ENCODE measurements around the gene LYRM4. TPM values are rescaled to one million over a fixed set of nuclear protein-coding genes. Genes with fewer than 3 reads are reported as not detected.

LYRM4 gene
- polyA plus RNA-seq, 2 of the 4 experiments (the other 2 are of a cell fraction) = 25.6 to 43.3 TPM

DNA sequence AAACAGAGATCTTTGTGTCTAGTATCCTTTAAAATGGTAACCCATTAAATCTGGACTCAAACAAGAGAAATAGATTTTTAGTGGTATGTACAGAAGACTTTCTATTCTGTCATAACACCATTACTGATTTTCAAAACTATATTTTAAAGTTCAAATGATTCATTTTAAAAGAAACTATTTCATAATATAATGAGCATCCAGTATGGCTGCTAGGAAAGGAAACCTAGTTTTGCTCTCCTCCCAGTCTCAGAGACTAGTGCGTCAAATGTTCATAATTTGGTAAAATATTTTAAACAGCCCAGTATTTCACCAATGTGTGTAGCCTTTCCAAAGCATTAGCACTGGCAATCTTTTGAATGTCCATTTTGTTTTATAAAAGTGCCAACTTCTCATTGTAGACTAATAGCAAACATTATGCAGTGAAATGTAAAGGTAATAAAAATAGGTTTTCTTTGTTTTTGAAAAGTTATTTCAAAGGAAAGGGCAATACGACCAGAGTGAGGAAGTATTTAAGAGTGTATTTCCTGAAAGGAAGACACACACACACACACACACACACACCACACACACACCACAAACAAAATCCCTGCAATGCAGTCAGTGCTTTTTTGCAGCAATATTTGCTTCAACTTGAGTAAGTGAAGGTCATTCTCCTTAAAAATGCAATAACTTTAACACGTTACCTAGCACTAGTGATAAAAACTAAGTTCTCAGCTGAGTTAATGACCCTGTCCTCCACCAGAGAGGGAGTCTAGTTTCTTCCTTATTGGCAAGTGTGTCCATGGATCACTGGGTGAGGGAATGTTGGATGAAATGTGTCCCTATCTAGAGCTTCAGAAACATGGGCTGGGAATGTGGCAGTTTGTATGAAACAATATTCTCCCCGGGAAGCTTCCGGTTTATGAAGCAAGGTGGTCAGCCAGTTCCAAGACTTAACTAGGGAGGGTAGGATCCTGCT is 171.0 kb downstream of the LYRM4 start:
- H3K9me3 ChIP-seq = no peaks in the 10 kb centered on the region
- no peak overlapping the region for H3K27ac ChIP-seq
- H3K4me2 ChIP-seq = no peak overlapping the region
- ChIA-PET CTCF (no interaction called here), POLR2A (no interaction called here)
- no peak for ATAC-seq
- TF ChIP-seq, protein P1, sequence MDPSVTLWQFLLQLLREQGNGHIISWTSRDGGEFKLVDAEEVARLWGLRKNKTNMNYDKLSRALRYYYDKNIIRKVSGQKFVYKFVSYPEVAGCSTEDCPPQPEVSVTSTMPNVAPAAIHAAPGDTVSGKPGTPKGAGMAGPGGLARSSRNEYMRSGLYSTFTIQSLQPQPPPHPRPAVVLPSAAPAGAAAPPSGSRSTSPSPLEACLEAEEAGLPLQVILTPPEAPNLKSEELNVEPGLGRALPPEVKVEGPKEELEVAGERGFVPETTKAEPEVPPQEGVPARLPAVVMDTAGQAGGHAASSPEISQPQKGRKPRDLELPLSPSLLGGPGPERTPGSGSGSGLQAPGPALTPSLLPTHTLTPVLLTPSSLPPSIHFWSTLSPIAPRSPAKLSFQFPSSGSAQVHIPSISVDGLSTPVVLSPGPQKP (IDR thresholded peaks at IDR 0.05; ENCODE audit: low read depth, low read length) = no peak
- TF ChIP-seq ZSCAN20 (CRISPR knock-in tag; IDR thresholded peaks at IDR 0.05) (no peak), HDAC2 (IDR thresholded peaks at IDR 0.05) (no peak), BHLHE40 (IDR thresholded peaks at IDR 0.05; ENCODE audit: low read depth, low read length) (no peak), HEYL (CRISPR knock-in tag; IDR thresholded peaks at IDR 0.05) (no peak), CBX2 (IDR thresholded peaks at IDR 0.05; ENCODE audit: borderline replicate concordance, low read depth) (no peak), HOXB13 (CRISPR knock-in tag; IDR thresholded peaks at IDR 0.05; ENCODE audit: low read depth) (no peak), FOSL2 (IDR thresholded peaks at IDR 0.05) (no peak), FOSL2 (CRISPR knock-in tag; IDR thresholded peaks at IDR 0.05) (no peak), KDM5A (IDR thresholded peaks at IDR 0.05) (no peak), CHD2 (IDR thresholded peaks at IDR 0.05; ENCODE audit: low read length, partially characterized antibody) (no peak), JUNB (IDR thresholded peaks at IDR 0.05) (no peak)
- TF ChIP-seq, protein P2, sequence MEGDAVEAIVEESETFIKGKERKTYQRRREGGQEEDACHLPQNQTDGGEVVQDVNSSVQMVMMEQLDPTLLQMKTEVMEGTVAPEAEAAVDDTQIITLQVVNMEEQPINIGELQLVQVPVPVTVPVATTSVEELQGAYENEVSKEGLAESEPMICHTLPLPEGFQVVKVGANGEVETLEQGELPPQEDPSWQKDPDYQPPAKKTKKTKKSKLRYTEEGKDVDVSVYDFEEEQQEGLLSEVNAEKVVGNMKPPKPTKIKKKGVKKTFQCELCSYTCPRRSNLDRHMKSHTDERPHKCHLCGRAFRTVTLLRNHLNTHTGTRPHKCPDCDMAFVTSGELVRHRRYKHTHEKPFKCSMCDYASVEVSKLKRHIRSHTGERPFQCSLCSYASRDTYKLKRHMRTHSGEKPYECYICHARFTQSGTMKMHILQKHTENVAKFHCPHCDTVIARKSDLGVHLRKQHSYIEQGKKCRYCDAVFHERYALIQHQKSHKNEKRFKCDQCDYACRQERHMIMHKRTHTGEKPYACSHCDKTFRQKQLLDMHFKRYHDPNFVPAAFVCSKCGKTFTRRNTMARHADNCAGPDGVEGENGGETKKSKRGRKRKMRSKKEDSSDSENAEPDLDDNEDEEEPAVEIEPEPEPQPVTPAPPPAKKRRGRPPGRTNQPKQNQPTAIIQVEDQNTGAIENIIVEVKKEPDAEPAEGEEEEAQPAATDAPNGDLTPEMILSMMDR (IDR thresholded peaks at IDR 0.05) = no peak
- TF ChIP-seq, protein P3, sequence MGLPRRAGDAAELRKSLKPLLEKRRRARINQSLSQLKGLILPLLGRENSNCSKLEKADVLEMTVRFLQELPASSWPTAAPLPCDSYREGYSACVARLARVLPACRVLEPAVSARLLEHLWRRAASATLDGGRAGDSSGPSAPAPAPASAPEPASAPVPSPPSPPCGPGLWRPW (IDR thresholded peaks at IDR 0.05) = no peak
- TF ChIP-seq, protein P4, sequence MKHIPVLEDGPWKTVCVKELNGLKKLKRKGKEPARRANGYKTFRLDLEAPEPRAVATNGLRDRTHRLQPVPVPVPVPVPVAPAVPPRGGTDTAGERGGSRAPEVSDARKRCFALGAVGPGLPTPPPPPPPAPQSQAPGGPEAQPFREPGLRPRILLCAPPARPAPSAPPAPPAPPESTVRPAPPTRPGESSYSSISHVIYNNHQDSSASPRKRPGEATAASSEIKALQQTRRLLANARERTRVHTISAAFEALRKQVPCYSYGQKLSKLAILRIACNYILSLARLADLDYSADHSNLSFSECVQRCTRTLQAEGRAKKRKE (CRISPR knock-in tag; IDR thresholded peaks at IDR 0.05; ENCODE audit: low read depth) = no peak
- H3K4me3 ChIP-seq = no peak overlapping the region
- 0 out of 3 replicates have a peak, but pooled peaks cover 5% of the 10 kb centered on the region for H3K4me1 ChIP-seq
- no peak for DNase-seq (ENCODE audit: low read depth in 1 of 2, low spot score in 1 of 2)
- WGBS (ENCODE audit: missing lambda C conversion rate) = 84% methylated on average over 5 of the region's 5 CpGs
- no peak for FAIRE-seq

DNA sequence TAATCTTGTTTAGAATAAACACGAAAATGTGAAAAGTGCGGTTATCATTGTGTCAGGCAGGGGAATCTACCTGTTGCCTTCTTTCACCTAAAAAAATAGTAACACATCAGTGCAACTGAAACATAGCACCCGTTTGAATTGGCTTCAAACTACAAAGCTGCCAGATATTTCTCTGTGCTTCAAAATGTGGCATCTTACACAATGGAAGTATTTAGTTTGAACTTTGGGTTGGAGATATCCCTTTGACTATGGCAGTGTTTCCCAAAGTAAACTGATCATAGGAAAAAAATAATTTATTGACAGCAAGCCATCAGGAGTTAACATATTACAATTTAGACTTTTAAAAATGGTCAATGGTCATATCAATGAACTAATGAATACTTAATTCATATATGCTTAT is 172.0 kb downstream of the LYRM4 start:
- no peaks in the 10 kb centered on the region for H3K9me3 ChIP-seq
- CTCF ChIA-PET = no interaction called here
- POLR2A ChIA-PET = no interaction called here
- TF ChIP-seq, protein P5, sequence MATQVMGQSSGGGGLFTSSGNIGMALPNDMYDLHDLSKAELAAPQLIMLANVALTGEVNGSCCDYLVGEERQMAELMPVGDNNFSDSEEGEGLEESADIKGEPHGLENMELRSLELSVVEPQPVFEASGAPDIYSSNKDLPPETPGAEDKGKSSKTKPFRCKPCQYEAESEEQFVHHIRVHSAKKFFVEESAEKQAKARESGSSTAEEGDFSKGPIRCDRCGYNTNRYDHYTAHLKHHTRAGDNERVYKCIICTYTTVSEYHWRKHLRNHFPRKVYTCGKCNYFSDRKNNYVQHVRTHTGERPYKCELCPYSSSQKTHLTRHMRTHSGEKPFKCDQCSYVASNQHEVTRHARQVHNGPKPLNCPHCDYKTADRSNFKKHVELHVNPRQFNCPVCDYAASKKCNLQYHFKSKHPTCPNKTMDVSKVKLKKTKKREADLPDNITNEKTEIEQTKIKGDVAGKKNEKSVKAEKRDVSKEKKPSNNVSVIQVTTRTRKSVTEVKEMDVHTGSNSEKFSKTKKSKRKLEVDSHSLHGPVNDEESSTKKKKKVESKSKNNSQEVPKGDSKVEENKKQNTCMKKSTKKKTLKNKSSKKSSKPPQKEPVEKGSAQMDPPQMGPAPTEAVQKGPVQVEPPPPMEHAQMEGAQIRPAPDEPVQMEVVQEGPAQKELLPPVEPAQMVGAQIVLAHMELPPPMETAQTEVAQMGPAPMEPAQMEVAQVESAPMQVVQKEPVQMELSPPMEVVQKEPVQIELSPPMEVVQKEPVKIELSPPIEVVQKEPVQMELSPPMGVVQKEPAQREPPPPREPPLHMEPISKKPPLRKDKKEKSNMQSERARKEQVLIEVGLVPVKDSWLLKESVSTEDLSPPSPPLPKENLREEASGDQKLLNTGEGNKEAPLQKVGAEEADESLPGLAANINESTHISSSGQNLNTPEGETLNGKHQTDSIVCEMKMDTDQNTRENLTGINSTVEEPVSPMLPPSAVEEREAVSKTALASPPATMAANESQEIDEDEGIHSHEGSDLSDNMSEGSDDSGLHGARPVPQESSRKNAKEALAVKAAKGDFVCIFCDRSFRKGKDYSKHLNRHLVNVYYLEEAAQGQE (IDR thresholded peaks at IDR 0.05) = no peak
- TF ChIP-seq, protein P2 (IDR thresholded peaks at IDR 0.05) = no peak
- no peak for TF ChIP-seq NR3C1 (IDR thresholded peaks at IDR 0.05)
- TF ChIP-seq CEBPB (IDR thresholded peaks at IDR 0.05) = no peak
- TF ChIP-seq, protein P4 (CRISPR knock-in tag; IDR thresholded peaks at IDR 0.05; ENCODE audit: low read depth) = no peak
- TF ChIP-seq ZNF302 (CRISPR knock-in tag; IDR thresholded peaks at IDR 0.05) = no peak
- H3K4me2 ChIP-seq = no peak overlapping the region
- WGBS (ENCODE audit: missing lambda C conversion rate) = 63% methylated on average over 3 of the region's 3 CpGs
- DNase-seq (ENCODE audit: low read depth in 1 of 2, low spot score in 1 of 2) (no peak), FAIRE-seq (no peak), ATAC-seq (no peak)
- no peak overlapping the region for H3K4me3 ChIP-seq
- no peak overlapping the region for H3K27ac ChIP-seq
- peaks cover 4% of the 10 kb centered on the region; the same call in 2 of the 3 replicates for H3K4me1 ChIP-seq

Measured in A549 (cell line).